Kidney epithelial cell (primary cell): ENCODE measurements around the gene PLA2G4E. TPM values are rescaled to one million over a fixed set of nuclear protein-coding genes. Genes with fewer than 3 reads are reported as not detected.
A peak's percentile ranks its signal among the peaks of the same experiment; 100 is the strongest.

ENCODE experiments used
- DNase-seq: peaks from one replicate; pipeline ENCODE4 v3.0.0-alpha.2; 2010; ENCODE audit warnings: low read depth
- H3K27me3 ChIP-seq: 2 replicates; pipeline ENCODE4 v1.6.0; 2011; ENCODE audit warnings: low read length; ENCODE audit not compliant: control insufficient read depth, insufficient read depth
- H3K36me3 ChIP-seq: 2 replicates; pipeline ENCODE4 v1.5.1; 2011; ENCODE audit warnings: low read length; ENCODE audit not compliant: control insufficient read depth, insufficient read depth
- H3K4me3 ChIP-seq: 2 replicates; pipeline ENCODE4 v1.5.1; 2011; ENCODE audit warnings: low read depth, mild to moderate bottlenecking, control low read depth, low read length
- total RNA-seq: library from RNA; depleted of rRNA; stranded (reverse); fragments of >200 nt; gene quantifications from 2 replicates; pipeline ENCODE4 v1.2.3, GENCODE V29; 2015
- TF ChIP-seq, protein P1 (sequence below): IDR thresholded peaks from 2 replicates; pipeline ENCODE4 v1.5.1; 2011; ENCODE audit warnings: mild to moderate bottlenecking, moderate library complexity, low read length, control low read depth, inconsistent platforms; ENCODE audit not compliant: insufficient read depth, poor library complexity, severe bottlenecking

The PLA2G4E gene
- total RNA-seq, 1 donor from 2014 or later: not detected

DNA sequence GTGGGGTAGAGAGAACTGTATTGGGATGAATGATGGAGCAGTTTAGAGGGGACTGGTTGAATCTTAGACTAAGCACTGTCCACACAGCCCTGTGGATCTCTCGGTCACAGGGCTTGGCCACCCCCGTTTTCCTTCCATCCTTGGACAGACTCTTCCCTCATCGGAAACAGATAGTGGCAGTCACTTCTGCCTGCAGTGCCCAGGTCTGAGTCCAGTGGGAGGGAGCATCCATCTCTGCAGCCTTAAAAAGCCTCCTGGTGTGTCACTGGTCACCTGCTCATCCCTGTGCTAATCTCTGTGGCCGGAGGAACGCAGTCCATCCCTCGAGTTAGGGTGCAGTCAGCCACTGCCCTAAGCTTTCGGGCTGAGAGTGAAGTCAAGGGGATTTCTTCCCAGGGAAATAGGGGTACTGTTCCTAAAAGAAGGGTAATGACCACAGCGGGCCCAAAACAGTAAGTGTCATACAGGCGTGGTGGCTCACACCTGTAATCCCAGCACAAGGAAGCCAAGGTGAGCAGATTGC is 41.5 kb upstream of the PLA2G4E start:
- no peak overlapping the region for H3K4me3 ChIP-seq
- H3K36me3 ChIP-seq: no peaks in the 10 kb centered on the region
- no peaks in the 10 kb centered on the region for H3K27me3 ChIP-seq
- TF ChIP-seq, protein P1, sequence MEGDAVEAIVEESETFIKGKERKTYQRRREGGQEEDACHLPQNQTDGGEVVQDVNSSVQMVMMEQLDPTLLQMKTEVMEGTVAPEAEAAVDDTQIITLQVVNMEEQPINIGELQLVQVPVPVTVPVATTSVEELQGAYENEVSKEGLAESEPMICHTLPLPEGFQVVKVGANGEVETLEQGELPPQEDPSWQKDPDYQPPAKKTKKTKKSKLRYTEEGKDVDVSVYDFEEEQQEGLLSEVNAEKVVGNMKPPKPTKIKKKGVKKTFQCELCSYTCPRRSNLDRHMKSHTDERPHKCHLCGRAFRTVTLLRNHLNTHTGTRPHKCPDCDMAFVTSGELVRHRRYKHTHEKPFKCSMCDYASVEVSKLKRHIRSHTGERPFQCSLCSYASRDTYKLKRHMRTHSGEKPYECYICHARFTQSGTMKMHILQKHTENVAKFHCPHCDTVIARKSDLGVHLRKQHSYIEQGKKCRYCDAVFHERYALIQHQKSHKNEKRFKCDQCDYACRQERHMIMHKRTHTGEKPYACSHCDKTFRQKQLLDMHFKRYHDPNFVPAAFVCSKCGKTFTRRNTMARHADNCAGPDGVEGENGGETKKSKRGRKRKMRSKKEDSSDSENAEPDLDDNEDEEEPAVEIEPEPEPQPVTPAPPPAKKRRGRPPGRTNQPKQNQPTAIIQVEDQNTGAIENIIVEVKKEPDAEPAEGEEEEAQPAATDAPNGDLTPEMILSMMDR: no peak
- DNase-seq: no peak

DNA sequence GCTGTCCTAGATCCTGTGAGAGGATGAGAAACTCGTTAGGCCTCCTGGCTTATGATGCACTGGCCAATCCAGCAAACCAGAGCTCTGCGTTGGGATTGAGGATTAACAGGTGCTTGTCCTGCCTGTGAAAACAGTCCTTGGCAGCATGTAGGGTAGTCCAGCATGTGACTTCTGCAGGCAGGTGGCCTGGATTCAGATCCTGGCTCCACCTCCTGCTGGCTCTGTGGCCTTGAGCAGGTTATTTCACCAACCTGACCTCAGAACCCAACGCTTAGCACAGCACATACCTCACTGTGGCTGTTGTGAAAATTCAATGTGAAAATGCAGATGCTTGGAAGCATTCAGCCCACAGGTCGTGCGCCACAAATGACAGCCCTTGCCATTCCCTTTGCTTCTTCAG is 40.0 kb upstream of the PLA2G4E start:
- no peaks in the 10 kb centered on the region for H3K27me3 ChIP-seq
- DNase-seq: no peak
- TF ChIP-seq, protein P1: no peak
- no peaks in the 10 kb centered on the region for H3K36me3 ChIP-seq
- H3K4me3 ChIP-seq: no peak overlapping the region

DNA sequence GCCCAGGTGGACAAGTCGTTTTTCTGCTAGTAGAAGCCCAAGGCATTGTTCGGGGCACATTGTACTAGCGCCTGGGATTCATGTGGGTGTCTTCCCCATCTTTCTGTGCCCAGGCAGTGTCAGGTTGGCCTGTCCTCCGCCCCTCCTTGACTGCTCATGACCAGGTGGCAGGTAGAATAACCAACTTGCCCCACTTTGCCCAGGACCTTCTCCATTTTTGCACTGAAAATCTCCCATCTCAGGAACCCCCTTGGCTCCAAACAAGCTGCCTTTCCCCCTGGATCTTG is 39.6 kb upstream of the PLA2G4E start:
- no peak for DNase-seq
- H3K36me3 ChIP-seq: no peaks in the 10 kb centered on the region
- no peaks in the 10 kb centered on the region for H3K27me3 ChIP-seq
- TF ChIP-seq, protein P1: no peak
- H3K4me3 ChIP-seq: no peak overlapping the region

DNA sequence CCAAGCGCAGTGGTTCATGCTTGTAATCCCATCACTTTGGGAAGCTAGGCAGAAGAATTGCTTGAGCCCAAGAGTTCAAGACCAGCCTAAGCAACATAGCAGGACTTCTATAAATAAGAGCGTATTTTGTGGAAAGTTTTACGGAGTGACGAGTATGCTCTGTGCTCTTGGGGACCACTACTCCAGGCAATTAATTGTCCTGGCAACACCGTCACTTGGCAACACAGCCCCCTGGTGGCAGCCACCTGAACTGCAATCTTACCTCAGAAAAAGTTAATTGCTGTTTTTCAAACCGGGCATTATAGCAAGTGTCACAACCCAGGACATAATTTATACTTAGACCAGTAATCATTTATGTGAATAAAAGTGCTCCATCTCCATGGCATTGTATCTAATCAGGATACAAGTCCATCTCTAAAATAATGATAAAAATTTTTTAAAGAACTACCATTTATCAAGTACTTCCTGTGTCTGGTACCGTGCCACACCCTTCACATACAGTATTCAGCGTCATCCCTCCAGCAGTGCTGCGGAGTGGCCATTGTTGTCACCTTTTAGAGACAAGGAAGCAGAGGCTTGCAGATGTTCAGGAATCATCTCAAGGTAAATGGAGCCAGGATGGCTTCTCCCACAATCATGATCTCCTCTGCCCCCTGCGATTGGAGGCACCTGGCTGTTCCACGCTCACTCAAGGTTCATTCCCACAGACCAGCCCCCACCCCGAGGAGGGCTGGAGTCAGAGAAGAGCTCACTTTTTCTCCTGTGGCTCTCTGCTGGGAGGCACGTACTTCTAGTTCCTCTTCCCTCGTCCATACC is 39.0 kb upstream of the PLA2G4E start:
- TF ChIP-seq, protein P1: peak; percentile 89
- Histone ChIP-seq H3K36me3 (no peaks in the 10 kb centered on the region), H3K27me3 (no peaks in the 10 kb centered on the region), H3K4me3 (no peak overlapping the region)
- no peak for DNase-seq

DNA sequence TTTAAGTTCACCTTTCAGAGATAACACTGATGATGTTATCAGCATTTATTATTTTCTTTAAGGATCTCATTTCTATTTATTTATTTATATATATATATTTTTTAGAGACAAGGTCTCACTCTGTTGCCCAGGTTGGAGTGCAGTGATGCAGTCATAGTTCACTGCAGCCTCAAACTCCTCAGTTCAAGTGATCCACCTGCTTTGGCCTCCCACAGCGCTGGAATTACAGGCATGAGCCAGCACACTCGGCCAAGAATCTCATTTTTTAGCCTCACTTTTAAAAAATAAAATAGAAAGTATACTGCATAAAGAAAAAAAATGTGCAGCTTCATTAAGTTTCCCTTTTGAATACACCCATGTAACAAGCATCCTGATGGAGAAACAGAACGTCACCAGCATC is 37.9 kb upstream of the PLA2G4E start:
- Histone ChIP-seq H3K4me3 (no peak overlapping the region), H3K36me3 (no peaks in the 10 kb centered on the region), H3K27me3 (no peaks in the 10 kb centered on the region)
- TF ChIP-seq, protein P1: no peak
- no peak for DNase-seq
